HG03469 (cell line): Measurements from ENCODE around the gene TLN1.

Experiments
- ATAC-seq: cut with Tn5 transposase; IDR thresholded peaks from one replicate; pipeline ENCODE4 v1.9.1; 2021; ENCODE audit warnings: mild to moderate bottlenecking, moderate library complexity, moderate number of reproducible peaks; ENCODE audit not compliant: unreplicated experiment

The TLN1 gene

GRCh38 chr9:35669331-35670145 is 62.5 kb downstream of the TLN1 start:
- no peak for ATAC-seq

DNA sequence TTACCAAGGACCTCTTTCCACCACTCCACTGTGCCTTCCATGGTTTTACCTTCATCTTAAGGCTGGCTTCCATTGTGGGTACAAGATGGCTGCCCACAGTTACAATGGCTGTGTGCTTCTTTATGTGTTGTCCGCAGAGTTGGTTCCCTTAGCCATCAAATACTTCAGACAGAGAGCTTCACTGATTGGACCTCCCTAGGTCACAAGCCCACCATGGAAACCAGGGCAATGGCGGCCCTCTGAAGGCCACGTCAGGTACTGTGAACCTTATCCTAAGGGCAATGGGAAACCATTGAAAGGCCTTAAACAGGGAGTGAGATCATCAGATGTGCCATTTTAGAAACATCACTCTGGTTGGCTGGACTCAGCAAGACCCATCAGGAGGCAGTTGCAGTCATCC is 64.1 kb downstream of the TLN1 start:
- no peak for ATAC-seq

DNA sequence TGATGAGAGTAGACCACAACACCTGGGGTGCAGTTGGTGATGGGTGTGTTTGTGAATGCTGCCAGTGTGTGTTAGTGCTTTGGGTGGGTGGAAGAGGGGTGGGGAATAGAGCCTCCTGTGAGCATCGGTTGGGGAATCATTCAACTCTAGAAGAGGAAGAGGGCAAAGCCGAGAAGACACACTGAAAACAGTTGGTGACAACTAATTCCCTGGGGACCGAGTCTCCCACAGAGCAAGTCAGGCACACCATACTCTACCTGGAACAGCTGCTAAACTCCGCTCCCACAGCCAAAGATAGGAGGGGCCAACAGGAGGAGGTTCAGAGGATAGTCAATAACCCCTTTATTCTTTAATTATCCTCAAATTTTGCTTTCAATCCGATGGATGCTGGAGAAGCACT is 65.4 kb downstream of the TLN1 start:
- no peak for ATAC-seq

GRCh38 chr9:35666045-35666444 is 66.0 kb downstream of the TLN1 start:
- ATAC-seq: no peak

DNA sequence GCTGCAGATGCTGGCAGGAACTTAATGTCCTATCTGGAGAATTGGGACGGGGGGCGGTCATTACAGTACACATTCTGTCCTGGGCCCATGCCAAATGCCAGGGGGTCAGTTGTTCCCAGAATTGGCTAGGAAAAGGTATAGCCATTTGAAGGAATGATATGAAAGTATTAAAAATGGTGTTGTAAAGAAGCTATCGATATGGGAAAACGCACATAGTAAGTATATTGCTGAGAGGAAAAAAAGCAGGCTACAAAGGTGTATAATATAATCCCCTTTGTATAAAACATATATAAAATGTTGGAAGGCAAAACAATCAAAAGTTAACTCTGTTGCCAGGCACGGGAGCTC is 66.5 kb downstream of the TLN1 start:
- no peak for ATAC-seq

DNA sequence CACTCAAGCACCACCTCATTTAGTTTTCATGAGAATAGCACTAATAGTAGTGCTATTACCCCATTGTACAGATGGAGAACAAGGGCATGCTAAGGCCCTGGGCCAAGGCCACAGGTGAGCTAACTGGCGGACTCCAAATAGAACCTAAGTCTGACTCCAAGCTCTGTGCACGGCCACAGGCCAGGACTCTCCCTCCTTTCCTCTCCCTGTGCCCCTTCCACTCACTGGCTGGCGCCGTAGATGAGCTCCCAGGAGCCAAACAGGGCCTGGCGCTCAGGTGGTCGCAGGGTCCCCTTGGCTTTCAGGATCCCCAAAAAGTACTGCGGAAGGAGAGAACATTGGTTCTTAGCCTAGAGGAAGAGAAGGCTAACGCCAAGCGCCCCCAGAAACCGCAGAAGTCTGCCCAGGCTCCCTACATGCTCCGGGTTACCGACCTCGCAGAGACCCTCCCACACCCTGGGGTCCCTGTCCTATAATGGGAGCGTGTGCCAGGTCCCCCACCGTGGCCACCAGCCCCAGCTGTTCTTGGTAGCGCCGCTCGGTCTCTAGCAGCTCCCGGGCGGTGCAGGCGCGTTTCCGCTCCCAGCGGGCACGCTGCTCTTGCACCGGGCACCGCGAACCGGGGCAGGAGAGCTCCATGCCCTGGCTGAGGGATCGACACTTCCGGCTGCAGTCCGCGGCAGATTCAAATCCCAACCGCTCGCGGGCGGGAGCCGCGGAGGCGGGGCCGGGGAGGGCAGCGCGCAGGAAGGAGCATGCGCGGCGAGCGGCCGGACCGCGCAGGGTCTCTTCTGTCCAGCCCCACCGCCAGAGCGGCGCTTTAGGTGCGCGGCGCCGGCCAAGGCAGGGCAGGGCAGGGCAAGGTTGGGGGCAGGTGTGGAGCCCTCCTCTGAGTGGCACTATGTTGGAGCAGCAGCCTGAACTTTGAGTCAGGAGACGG is 67.2 kb downstream of the TLN1 start, which contains the start of gene ARHGEF39:
TSS of gene ARHGEF39 (minus strand) at position 665 of the 940 bp plus-strand sequence. CDS start at position 639, 26 bp downstream.
- ATAC-seq: peak; percentile 34

DNA sequence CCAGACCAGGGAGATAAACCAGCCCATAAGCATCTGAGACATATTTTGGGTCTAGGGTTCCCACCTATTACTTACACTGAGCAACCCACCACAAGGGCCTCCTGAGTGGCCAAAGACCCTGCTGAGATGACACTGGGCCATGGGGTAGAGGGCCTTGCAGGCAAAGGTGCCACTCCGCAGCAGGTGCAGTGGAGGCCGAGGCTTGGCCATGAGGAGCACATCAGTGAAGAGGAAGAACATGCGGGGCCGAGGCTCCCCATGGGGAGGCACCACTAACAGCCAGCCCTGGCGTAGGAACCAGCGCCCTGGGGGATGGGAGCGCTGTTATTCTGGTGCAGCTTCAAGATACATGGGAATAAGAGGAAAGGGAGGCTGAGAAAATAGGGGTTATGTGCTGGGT is 69.6 kb downstream of the TLN1 start:
- no peak for ATAC-seq

DNA sequence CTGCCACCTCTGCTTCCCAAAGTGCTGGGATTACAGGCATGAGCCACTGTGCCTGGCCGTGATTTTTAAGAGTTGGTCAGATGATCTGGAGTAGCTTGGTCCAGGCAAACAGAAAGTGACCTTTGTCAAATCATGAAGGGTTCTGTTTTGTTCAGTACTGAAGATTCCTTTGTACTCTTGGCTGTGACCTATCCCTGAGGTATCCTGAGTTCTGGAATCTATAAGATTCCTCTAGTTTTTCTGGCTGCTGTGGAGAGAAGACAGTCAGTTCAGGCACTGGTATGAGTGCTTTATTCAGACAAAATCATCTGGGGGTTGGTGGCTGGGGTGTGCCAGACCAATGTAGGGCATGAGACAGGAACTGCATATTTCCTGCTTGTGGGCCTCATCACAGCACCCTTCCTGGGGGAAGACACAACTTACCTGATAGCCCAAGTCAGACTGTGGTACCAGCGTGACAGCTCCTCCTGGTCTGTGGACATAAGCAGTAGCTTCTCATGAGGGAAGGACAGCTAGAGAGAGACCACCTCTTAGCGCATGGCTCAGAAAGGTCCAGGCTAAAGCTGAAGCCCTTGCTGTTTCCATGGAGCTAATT is 70.1 kb downstream of the TLN1 start:
- ATAC-seq: no peak

GRCh38 chr9:35660966-35661415 is 71.0 kb downstream of the TLN1 start:
- no peak for ATAC-seq

DNA sequence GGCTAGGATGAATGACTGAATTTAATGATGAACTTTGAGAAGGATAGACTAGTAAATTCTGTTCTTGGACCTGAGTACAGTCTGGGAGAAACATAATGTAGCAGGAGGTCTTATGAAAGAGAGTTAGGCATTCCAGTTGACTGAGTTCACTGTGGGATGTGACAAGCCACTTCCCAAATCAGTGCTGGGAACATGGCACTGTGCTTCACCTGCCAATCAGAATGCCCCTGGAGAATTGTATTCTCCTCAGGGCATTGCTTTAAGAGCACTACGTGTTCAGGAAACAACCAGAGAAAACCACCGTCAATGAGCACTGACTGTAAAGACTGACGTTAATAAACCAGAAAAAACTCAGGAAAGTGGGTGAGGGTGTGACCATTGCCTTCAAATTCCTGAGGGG is 72.7 kb downstream of the TLN1 start:
- ATAC-seq: no peak

GRCh38 chr9:35658968-35659220 is 73.1 kb downstream of the TLN1 start:
- no peak for ATAC-seq

- peak; percentile 29 for ATAC-seq
Measured at GRCh38 chr9:35658137-35658967, 73.6 kb downstream of the TLN1 start, which contains the start of gene CCDC107. Gene CCDC107, plus strand, starts transcription at chr9:35658292. Its CDS starts 88 bp downstream, at chr9:35658380.

DNA sequence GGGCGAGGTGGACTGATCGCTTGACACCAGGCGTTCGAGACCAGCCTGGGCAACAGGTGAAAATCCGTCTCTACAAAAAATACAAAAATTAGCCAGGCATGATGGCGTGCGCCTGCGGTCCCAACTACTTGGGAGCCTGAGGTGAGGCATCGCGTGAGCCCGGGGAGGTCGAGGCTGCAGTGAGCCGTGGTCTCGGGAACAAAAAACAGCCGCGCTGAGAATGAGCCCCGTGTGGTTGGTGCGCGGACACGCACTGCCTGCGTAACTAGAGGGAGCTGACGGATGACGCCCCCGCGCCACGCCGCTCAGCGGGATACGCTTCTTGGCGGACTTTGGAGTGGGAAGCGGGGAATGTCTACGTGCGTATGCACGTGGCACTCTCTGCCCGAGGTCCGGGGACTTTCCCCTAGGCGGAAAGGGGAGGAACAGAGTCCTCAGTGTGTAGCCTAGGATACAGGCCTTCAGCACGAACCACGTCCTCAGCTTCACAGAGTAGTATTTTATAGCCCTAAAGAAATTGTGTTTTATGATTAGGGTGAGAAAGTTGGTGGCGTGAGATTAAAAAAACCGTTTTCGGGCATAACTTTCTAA is 74.4 kb downstream of the TLN1 start, which contains the start of gene RMRP:
TSS of gene RMRP (minus strand) at position 474 of the 591 bp plus-strand sequence.
- ATAC-seq: peak; percentile 80

DNA sequence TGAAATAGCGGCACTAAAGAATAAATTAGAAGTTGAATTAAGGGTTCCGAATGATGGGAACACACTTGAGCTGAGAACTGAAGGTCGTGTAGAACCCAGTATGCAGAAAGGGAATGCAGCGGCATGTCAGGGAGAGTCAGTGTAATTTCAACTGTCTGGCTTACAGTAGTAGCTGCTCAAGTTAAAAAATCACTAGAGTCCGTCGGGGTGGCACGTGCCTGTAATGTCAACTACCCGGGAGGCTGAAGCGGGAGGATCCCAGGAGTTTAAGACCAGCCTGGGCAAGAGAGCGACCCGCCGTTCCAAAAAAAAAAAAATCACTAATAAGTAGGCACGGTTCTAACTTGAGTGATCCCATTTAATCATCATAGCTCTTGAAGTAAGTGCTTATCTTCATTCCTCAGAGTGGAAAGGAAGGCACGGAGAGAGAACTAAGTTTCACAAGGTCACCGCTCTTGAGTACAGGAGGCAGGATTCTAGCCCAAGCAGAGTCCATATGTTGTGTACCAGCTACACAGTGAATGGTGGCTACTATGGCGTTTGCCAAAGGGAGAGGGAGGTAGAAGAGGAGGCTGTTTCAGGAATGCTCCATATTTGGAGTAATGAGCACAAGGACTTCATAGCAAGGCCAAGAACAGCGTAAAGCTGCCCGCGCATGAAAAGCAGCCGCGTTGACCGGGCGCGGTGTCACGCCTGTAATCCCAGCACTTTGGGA is 75.0 kb downstream of the TLN1 start:
- no peak for ATAC-seq

DNA sequence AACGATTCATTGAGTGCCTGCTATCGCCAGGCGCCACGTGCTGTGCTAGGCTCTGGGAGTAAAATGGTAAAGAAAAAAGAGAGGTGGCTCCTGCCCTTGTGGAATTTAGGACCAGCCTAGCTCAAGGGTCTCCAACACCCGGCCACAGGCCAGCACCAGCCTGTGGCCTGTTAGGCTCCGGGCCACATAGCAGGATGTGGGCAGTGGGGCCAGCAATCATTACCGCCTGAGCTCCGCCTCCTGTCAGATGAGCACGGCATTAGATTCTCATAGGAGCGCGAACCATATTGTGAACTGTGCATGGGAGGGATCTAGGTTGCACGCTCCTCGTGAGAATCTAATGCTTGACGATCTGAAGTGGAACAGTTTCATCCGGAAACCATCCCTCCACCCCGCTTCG is 75.6 kb downstream of the TLN1 start:
- ATAC-seq: no peak

DNA sequence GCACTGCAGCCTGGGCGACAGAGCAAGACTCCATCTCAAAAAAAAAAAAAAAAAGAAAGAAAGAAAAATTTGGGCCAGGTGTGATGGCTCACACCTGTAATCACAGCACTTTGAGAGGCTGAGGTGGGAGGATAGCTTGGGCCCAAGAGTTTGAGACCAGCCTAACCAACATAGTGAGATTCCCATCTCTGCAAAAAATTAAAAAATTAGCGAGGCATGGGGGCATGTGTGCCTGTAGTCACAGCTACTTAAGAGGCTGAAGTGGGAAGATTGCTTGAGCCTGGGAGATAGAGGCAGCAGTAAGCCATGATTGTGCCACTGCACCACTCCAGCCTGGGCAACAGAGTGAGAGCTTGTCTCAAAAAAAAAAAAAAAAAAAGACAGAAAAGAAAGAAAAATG is 78.4 kb downstream of the TLN1 start:
- ATAC-seq: no peak

- no peak for ATAC-seq
Measured at GRCh38 chr9:35652829-35653209, 79.2 kb downstream of the TLN1 start.

- ATAC-seq: no peak
Measured at GRCh38 chr9:35651956-35652828, 79.8 kb downstream of the TLN1 start.
